HepG2 (cell line): ENCODE measurements around the gene DOCK1. TPM values are rescaled to one million over a fixed set of nuclear protein-coding genes. Genes with fewer than 3 reads are reported as not detected.

Experiments
- ARHGAP35 ChIP-seq: sonication (generic); formaldehyde crosslinking; IDR thresholded peaks from 2 replicates; pipeline ENCODE4 v1.9.0; 2022; ENCODE audit warnings: mild to moderate bottlenecking, inconsistent platforms, moderate library complexity, missing genetic modification reagents, borderline replicate concordance
- GMEB2 ChIP-seq: IDR thresholded peaks from 2 replicates; pipeline ENCODE4 v1.6.1; 2016; ENCODE audit warnings: missing biosample characterization, missing genetic modification reagents, low read depth
- GRHL1 ChIP-seq: sonication (generic); formaldehyde crosslinking; conservative IDR thresholded peaks from 2 replicates; pipeline ENCODE4 v1.8.0; 2022; ENCODE audit warnings: missing genetic modification reagents
- KLF11 ChIP-seq: IDR thresholded peaks from 2 replicates; pipeline ENCODE4 v1.6.1; 2016; ENCODE audit warnings: missing compliant biosample characterization
- PITX1 ChIP-seq: sonication (generic); formaldehyde crosslinking; IDR thresholded peaks from 2 replicates; pipeline ENCODE4 v1.5.1; 2020; ENCODE audit warnings: mild to moderate bottlenecking, missing genetic modification reagents
- SNAI1 ChIP-seq: sonication (generic); formaldehyde crosslinking; IDR thresholded peaks from 2 replicates; pipeline ENCODE4 v1.5.0; 2020; ENCODE audit warnings: mild to moderate bottlenecking, missing genetic modification reagents, borderline replicate concordance
- ZFP41 ChIP-seq: sonication (generic); formaldehyde crosslinking; IDR thresholded peaks from 2 replicates; pipeline ENCODE4 v1.4.0; 2020; ENCODE audit warnings: mild to moderate bottlenecking, missing genetic modification reagents, borderline replicate concordance
- ZGPAT ChIP-seq: IDR thresholded peaks from 2 replicates; pipeline ENCODE4 v1.6.1; 2016; ENCODE audit warnings: mild to moderate bottlenecking
- ZNF124 ChIP-seq: sonication (generic); formaldehyde crosslinking; IDR thresholded peaks from 2 replicates; pipeline ENCODE4 v1.4.0; 2020; ENCODE audit warnings: missing genetic modification reagents
- ZNF350 ChIP-seq: sonication (generic); formaldehyde crosslinking; IDR thresholded peaks from 2 replicates; pipeline ENCODE4 v1.4.0; 2020; ENCODE audit warnings: mild to moderate bottlenecking, low read depth, missing genetic modification reagents, borderline replicate concordance
- ZNF883 ChIP-seq: sonication (generic); formaldehyde crosslinking; IDR thresholded peaks from 2 replicates; pipeline ENCODE4 v1.5.1; 2020; ENCODE audit warnings: mild to moderate bottlenecking, missing genetic modification reagents; ENCODE audit errors: not compliant biosample characterization
- polyA plus RNA-seq, 8 experiments: library from polyadenylated mRNA; depleted of rRNA in 3 of 8; stranded (reverse) in 7 of 8; unstranded in 1 of 8; fragments of >200 nt; fragmentation: Illumina TruSeq in 4 of 8; extraction: Trizol in 4 of 8; gene quantifications; 2 replicates each; pipeline versions ENCODE4 v1.2.1 to v1.2.3, GENCODE V29; 2011 to 2016; ENCODE audit warnings: low read depth in 4 of 8, missing spikeins in 1 of 8, mixed read lengths in 1 of 8; ENCODE audit not compliant: insufficient read depth in 1 of 8
- total RNA-seq, 5 experiments: library from RNA; depleted of rRNA; stranded (reverse); fragments of >200 nt; fragmentation: Illumina TruSeq; extraction: Trizol; gene quantifications; 2 replicates each; pipeline ENCODE4 v1.2.3, GENCODE V29; 2016; ENCODE audit warnings: low read depth in 1 of 5

DOCK1 gene
- total and polyA plus RNA-seq, 2 of the 13 experiments (the other 11 are each of a cell fraction or from before 2014, with no cell fraction given), result 8.3 to 25.5 TPM

- TF ChIP-seq ZNF124 (CRISPR knock-in tag) (no peak), PITX1 (no peak), SNAI1 (CRISPR knock-in tag) (no peak), GMEB2 (no peak), ZFP41 (no peak), ZNF883 (CRISPR knock-in tag) (no peak), ZGPAT (no peak), ARHGAP35 (CRISPR knock-in tag) (no peak), GRHL1 (no peak), ZNF350 (no peak), KLF11 (CRISPR knock-in tag) (no peak)
These were observed 30.2 kb downstream of the DOCK1 start (continued) for GRCh38 chr10:126935263-126935946.
